C4-2B (cell line): ENCODE data around the gene TUB.

Source experiments
- H3K27ac ChIP-seq: fragments of 450-650 bp; 2 replicates; pipeline ENCODE4 v1.5.1; 2017
- ZFX ChIP-seq: fragments of 450-650 bp; IDR thresholded peaks from 2 replicates; pipeline ENCODE4 v1.6.1; 2017
- TF ChIP-seq, protein P1 (sequence below): fragments of 450-650 bp; conservative IDR thresholded peaks from 2 replicates; pipeline ENCODE4 v1.5.1; 2017; ENCODE audit warnings: mild to moderate bottlenecking

Gene TUB

GRCh38 chr11:8098361-8098760, 17.4 kb downstream of the TUB start:
- H3K27ac ChIP-seq = no peak overlapping the region
- no peak for TF ChIP-seq ZFX
- TF ChIP-seq, protein P1, sequence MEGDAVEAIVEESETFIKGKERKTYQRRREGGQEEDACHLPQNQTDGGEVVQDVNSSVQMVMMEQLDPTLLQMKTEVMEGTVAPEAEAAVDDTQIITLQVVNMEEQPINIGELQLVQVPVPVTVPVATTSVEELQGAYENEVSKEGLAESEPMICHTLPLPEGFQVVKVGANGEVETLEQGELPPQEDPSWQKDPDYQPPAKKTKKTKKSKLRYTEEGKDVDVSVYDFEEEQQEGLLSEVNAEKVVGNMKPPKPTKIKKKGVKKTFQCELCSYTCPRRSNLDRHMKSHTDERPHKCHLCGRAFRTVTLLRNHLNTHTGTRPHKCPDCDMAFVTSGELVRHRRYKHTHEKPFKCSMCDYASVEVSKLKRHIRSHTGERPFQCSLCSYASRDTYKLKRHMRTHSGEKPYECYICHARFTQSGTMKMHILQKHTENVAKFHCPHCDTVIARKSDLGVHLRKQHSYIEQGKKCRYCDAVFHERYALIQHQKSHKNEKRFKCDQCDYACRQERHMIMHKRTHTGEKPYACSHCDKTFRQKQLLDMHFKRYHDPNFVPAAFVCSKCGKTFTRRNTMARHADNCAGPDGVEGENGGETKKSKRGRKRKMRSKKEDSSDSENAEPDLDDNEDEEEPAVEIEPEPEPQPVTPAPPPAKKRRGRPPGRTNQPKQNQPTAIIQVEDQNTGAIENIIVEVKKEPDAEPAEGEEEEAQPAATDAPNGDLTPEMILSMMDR = no peak

- TF ChIP-seq, protein P1 = no peak
- no peak for TF ChIP-seq ZFX
- no peak overlapping the region for H3K27ac ChIP-seq
These were observed 17.9 kb downstream of the TUB start for GRCh38 chr11:8098879-8099278.

GRCh38 chr11:8099291-8099899, 18.4 kb downstream of the TUB start:
- TF ChIP-seq ZFX = no peak
- TF ChIP-seq, protein P1 = peak; percentile 87
- H3K27ac ChIP-seq = no peak overlapping the region

- TF ChIP-seq, protein P1 = no peak
- TF ChIP-seq ZFX = no peak
- no peak overlapping the region for H3K27ac ChIP-seq
These were observed 19.1 kb downstream of the TUB start for GRCh38 chr11:8100158-8100557.

- no peak for TF ChIP-seq ZFX
- TF ChIP-seq, protein P1 = no peak
- H3K27ac ChIP-seq = no peak overlapping the region
These were observed 19.6 kb downstream of the TUB start for GRCh38 chr11:8100605-8101004.

DNA sequence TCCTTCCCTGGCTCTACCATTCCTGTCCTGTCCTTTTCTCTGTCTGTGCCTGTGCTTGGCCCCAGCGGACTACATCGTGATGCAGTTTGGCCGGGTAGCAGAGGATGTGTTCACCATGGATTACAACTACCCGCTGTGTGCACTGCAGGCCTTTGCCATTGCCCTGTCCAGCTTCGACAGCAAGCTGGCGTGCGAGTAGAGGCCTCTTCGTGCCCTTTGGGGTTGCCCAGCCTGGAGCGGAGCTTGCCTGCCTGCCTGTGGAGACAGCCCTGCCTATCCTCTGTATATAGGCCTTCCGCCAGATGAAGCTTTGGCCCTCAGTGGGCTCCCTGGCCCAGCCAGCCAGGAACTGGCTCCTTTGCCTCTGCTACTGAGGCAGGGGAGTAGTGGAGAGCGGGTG, 20.4 kb downstream of the TUB start:
- no peak for TF ChIP-seq ZFX
- TF ChIP-seq, protein P1 = no peak
- H3K27ac ChIP-seq = no peak overlapping the region

DNA sequence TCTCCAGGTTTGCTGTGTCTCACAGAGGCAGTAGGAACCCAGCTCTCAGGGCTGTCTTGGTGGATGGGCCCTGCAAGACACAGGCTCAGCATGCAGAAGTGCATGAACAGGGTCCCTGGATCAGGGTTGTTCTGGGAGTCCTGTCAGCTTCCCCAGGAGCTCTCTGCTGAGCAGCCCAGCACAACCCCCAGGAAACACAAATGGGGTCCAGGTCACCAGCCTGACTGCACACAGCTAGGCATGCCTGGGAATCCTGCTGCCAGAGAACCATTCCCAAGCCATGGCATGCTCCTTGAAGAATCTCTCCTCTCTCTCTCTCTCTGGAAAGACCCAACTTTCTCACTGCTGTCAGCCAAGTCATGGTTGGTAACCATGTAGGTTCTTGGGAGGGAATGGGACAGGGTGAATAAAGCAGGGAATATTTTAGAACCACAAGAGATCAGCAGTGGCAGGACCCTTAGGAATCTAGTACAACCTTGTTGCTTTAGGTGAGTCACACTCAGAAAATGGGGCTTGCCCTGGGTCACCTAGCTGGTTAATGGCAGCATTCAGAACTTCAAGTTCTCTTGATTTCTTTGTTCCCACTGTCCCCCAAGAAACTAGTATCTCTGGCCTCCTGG, 21.4 kb downstream of the TUB start:
- TF ChIP-seq, protein P1 = no peak
- no peak for TF ChIP-seq ZFX
- no peak overlapping the region for H3K27ac ChIP-seq
